Measurements from ENCODE around the gene RFTN1. TPM values are rescaled to one million over a fixed set of nuclear protein-coding genes. Genes with fewer than 3 reads are reported as not detected.

The RFTN1 gene
- total and polyA plus RNA-seq, 10 of the 15 experiments (the other 5 are each of a cell fraction or from before 2014, with no cell fraction given): 20.6 to 213 (median 147) TPM

DNA sequence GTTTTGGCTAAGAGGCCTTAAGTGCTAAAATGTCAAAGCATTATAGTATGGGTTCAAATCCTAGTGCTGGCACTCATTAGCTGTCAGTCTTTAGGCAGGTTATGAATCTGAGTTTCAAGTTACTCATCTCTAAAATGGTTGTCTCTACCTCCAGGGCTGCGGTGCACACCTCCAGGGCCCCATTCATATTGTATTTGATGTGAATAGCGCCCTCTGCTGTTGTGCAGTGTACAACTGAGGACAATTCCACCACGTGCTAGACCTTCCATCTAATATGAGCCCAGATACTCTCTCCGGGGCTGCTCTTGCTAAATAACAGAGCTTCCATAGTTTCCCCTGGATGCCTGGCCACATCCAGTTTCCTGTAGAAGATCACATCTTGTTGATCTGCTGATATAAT, 194.2 kb downstream of the RFTN1 start:
- peaks cover 42 to 51% of the 10 kb centered on the region in 2 experiments for H3K36me3 ChIP-seq (ENCODE audit: control insufficient read depth in 2 of 2, insufficient read depth in 2 of 2, low read length in 1 of 2)
- no peak overlapping the region for H3K4me2 ChIP-seq (ENCODE audit: control insufficient read depth, insufficient read depth)
- ChIA-PET POLR2A (interaction anchor here (1.5 kb wide), 1 partner anchor 14 kb away, joined by 6 read pairs; no protein-coding TSS in a partner anchor), RAD21 (ENCODE audit: unreplicated experiment) (interaction anchor here (1.3 to 1.5 kb wide), 2 partner anchors 15 to 231 kb away, joined by 3 to 4 read pairs; no protein-coding TSS in a partner anchor), CTCF (interaction anchor here (0.9 to 4.8 kb wide), 10 partner anchors 9 to 374 kb away, joined by 3 to 32 read pairs (median 4); partner anchors contain the start of genes DPH3 and OXNAD1), SMC1A (ENCODE audit: uncharacterized antibody, unreplicated experiment) (interaction anchor here (1.4 to 4.0 kb wide), 4 partner anchors 24 to 231 kb away, joined by 4 to 15 read pairs (median 6); no protein-coding TSS in a partner anchor)
- WGBS (ENCODE audit: insufficient coverage, insufficient replicate concordance, low lambda C conversion rate, missing lambda C conversion rate): 36% methylated on average over 4 of the region's 4 CpGs
- H3K27ac ChIP-seq (ENCODE audit: control insufficient read depth, insufficient read depth): no peak overlapping the region
- peak; percentile 76 for ATAC-seq
- H3K4me3 ChIP-seq: no peak overlapping the region
- no peak overlapping the region for H2AFZ ChIP-seq (ENCODE audit: control insufficient read depth, low read depth, low read length)
- no peak for FAIRE-seq
- BruUV-seq (replicated peaks): no TSS peak
- no peaks in the 10 kb centered on the region for H3K27me3 ChIP-seq (replicated peaks in 1 of 2; ENCODE audit: control insufficient read depth in 2 of 2, insufficient read depth in 2 of 2, low read length in 1 of 2)
- no peaks in the 10 kb centered on the region for H4K20me1 ChIP-seq (ENCODE audit: control insufficient read depth, insufficient read depth)
- no peaks in the 10 kb centered on the region for H3K79me2 ChIP-seq (ENCODE audit: control insufficient read depth, insufficient read depth, low read length)
- no peaks in the 10 kb centered on the region for H3K9me3 ChIP-seq (replicated peaks; ENCODE audit: control insufficient read depth, insufficient read depth, low read length)
- H3K9ac ChIP-seq (ENCODE audit: control insufficient read depth, insufficient read depth, low read length): no peak overlapping the region
- TF ChIP-seq PKNOX1 (IDR thresholded peaks at IDR 0.05) (0 out of 2 replicates have a peak, but pooled peaks have one; percentile 16), YY1 (IDR thresholded peaks at IDR 0.05; ENCODE audit: low read depth, low read length) (0 out of 2 replicates have a peak, but pooled peaks have one; percentile 26), FOS (IDR thresholded peaks at IDR 0.05; ENCODE audit: borderline replicate concordance, extremely low read depth, insufficient read length) (no peak), NR2C1 (IDR thresholded peaks at IDR 0.05) (no peak), SMAD5 (IDR thresholded peaks at IDR 0.05; ENCODE audit: low read depth) (0 out of 2 replicates have a peak, but pooled peaks have one; percentile 17), FOXK2 (IDR thresholded peaks at IDR 0.05) (no peak), SMC3 (IDR thresholded peaks at IDR 0.05; ENCODE audit: borderline replicate concordance, low read length) (peak; percentile 28; the same call in 1 of the 2 replicates), RAD21 (IDR thresholded peaks at IDR 0.05; ENCODE audit: insufficient read depth, low read depth, low read length) (peak; percentile 30; the same call in 1 of the 2 replicates)
- TF ChIP-seq, protein P1, sequence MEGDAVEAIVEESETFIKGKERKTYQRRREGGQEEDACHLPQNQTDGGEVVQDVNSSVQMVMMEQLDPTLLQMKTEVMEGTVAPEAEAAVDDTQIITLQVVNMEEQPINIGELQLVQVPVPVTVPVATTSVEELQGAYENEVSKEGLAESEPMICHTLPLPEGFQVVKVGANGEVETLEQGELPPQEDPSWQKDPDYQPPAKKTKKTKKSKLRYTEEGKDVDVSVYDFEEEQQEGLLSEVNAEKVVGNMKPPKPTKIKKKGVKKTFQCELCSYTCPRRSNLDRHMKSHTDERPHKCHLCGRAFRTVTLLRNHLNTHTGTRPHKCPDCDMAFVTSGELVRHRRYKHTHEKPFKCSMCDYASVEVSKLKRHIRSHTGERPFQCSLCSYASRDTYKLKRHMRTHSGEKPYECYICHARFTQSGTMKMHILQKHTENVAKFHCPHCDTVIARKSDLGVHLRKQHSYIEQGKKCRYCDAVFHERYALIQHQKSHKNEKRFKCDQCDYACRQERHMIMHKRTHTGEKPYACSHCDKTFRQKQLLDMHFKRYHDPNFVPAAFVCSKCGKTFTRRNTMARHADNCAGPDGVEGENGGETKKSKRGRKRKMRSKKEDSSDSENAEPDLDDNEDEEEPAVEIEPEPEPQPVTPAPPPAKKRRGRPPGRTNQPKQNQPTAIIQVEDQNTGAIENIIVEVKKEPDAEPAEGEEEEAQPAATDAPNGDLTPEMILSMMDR (IDR thresholded peaks at IDR 0.05 in 2 of 3, conservative IDR thresholded peaks at IDR 0.05 in 1 of 3; ENCODE audit: control insufficient read depth in 2 of 3, extremely low read depth in 1 of 3, insufficient read depth in 1 of 3, low read depth in 3 of 3, low read length in 3 of 3): peak; percentile 31 to 51 (median 40); a peak in 5 of 6 replicates
- TF ChIP-seq, protein P2, sequence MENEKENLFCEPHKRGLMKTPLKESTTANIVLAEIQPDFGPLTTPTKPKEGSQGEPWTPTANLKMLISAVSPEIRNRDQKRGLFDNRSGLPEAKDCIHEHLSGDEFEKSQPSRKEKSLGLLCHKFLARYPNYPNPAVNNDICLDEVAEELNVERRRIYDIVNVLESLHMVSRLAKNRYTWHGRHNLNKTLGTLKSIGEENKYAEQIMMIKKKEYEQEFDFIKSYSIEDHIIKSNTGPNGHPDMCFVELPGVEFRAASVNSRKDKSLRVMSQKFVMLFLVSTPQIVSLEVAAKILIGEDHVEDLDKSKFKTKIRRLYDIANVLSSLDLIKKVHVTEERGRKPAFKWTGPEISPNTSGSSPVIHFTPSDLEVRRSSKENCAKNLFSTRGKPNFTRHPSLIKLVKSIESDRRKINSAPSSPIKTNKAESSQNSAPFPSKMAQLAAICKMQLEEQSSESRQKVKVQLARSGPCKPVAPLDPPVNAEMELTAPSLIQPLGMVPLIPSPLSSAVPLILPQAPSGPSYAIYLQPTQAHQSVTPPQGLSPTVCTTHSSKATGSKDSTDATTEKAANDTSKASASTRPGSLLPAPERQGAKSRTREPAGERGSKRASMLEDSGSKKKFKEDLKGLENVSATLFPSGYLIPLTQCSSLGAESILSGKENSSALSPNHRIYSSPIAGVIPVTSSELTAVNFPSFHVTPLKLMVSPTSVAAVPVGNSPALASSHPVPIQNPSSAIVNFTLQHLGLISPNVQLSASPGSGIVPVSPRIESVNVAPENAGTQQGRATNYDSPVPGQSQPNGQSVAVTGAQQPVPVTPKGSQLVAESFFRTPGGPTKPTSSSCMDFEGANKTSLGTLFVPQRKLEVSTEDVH (IDR thresholded peaks at IDR 0.05; ENCODE audit: low read depth, partially characterized antibody): no peak
- in situ Hi-C loops (cut with MboI): no loop called here
- no peaks in the 10 kb centered on the region for H3K4me1 ChIP-seq (ENCODE audit: control insufficient read depth, insufficient read depth, low read length)
- no peak for DNase-seq (ENCODE audit: low read depth, low spot score)
- intact Hi-C loops (cut with micrococcal nuclease; ENCODE audit: unreplicated experiment): loop anchor here (1.0 kb wide), 1 partner anchor 29 kb away; no protein-coding TSS in a partner anchor
